Activated CD8-positive, alpha-beta memory T cell treated with anti-CD3 and anti-CD28 coated beads, Interleukin-2, amount 10 ng/mL, durations not matched to agents 7 days and 5 days (primary cell): ENCODE measurements around the gene KCNAB2. TPM values are rescaled to one million over a fixed set of nuclear protein-coding genes. Genes with fewer than 3 reads are reported as not detected.
"Not testable (repeated sequence)": the region's sequence is repeated elsewhere in the genome, so short reads cannot be mapped to it uniquely, and the experiment has no call there.

Source experiments
- ATAC-seq: fragments of 150-1000 bp; cut with Tn5 transposase; one replicate; pipeline ENCODE4 v1.10.0; 2021; ENCODE audit warnings: moderate library complexity
- CTCF ChIA-PET: fragments of 350-600 bp; sonication (Branson Sonifier 250); formaldehyde crosslinking; loops from one replicate; lab custom pipeline; 2021; ENCODE audit warnings: antibody characterized with exemption; lab: Charles Lee
- DNase-seq: peaks from one replicate; pipeline ENCODE4 v3.0.0-alpha.2; 2020
- H3K27ac Mint-ChIP-seq: one replicate; pipeline ENCODE4 v1.8.0; 2021; ENCODE audit warnings: mild to moderate bottlenecking, mixed read lengths
- H3K27me3 Mint-ChIP-seq: one replicate; pipeline ENCODE4 v1.8.0; 2021; ENCODE audit warnings: mixed read lengths
- H3K36me3 Mint-ChIP-seq: one replicate; pipeline ENCODE4 v1.8.0; 2021; ENCODE audit warnings: mild to moderate bottlenecking, mixed read lengths
- H3K4me1 Mint-ChIP-seq: one replicate; pipeline ENCODE4 v1.8.0; 2021; ENCODE audit warnings: mixed read lengths
- H3K4me3 Mint-ChIP-seq: one replicate; pipeline ENCODE4 v1.8.0; 2021; ENCODE audit warnings: mild to moderate bottlenecking, moderate library complexity, mixed read lengths
- H3K9me3 Mint-ChIP-seq: one replicate; pipeline ENCODE4 v1.8.0; 2022; ENCODE audit warnings: low read depth, mixed read lengths
- total RNA-seq, 2 experiments: library from RNA; stranded (reverse); gene quantifications; one replicate each; pipeline ENCODE4 v1.2.3, GENCODE V29; 2021

The KCNAB2 gene
- total RNA-seq, 2 experiments from 2014 or later, result 248 to 368 TPM

GRCh38 chr1:6075748-6076147 is 30.1 kb downstream of the KCNAB2 start:
- no peaks in the 10 kb centered on the region for H3K9me3 Mint-ChIP-seq
- H3K4me1 Mint-ChIP-seq, result no peaks in the 10 kb centered on the region
- H3K27me3 Mint-ChIP-seq, result no peaks in the 10 kb centered on the region
- no peak overlapping the region for H3K4me3 Mint-ChIP-seq
- CTCF ChIA-PET, result interaction anchor here (1.1 kb wide), 1 partner anchor 565 kb away, joined by 3 read pairs; no protein-coding TSS in a partner anchor
- no peak overlapping the region for H3K27ac Mint-ChIP-seq
- DNase-seq, result no peak
- H3K36me3 Mint-ChIP-seq, result peaks cover 37% of the 10 kb centered on the region
- ATAC-seq, result no peak

- H3K27me3 Mint-ChIP-seq, H3K9me3 Mint-ChIP-seq, H3K27ac Mint-ChIP-seq, H3K4me1 Mint-ChIP-seq, DNase-seq, H3K4me3 Mint-ChIP-seq, ATAC-seq, CTCF ChIA-PET: not testable (repeated sequence)
- H3K36me3 Mint-ChIP-seq, result peaks cover 42% of the 10 kb centered on the region
Measured at GRCh38 chr1:6077061-6077460, 31.4 kb downstream of the KCNAB2 start.

- no peak overlapping the region for H3K27ac Mint-ChIP-seq
- no peak overlapping the region for H3K4me3 Mint-ChIP-seq
- CTCF ChIA-PET, result no interaction called here
- H3K9me3 Mint-ChIP-seq, result no peaks in the 10 kb centered on the region
- no peak for ATAC-seq
- H3K4me1 Mint-ChIP-seq, result no peaks in the 10 kb centered on the region
- DNase-seq, result no peak
- no peaks in the 10 kb centered on the region for H3K27me3 Mint-ChIP-seq
- peaks cover 44% of the 10 kb centered on the region for H3K36me3 Mint-ChIP-seq
Measured at GRCh38 chr1:6077506-6077905, 31.8 kb downstream of the KCNAB2 start.

- Mint-ChIP-seq H3K4me3 (no peak overlapping the region), H3K9me3 (no peaks in the 10 kb centered on the region), H3K4me1 (no peaks in the 10 kb centered on the region), H3K36me3 (peaks cover 44% of the 10 kb centered on the region), H3K27ac (no peak overlapping the region), H3K27me3 (no peaks in the 10 kb centered on the region)
- ATAC-seq (no peak), DNase-seq (no peak)
- CTCF ChIA-PET, result no interaction called here
Measured at GRCh38 chr1:6077919-6078318, 32.2 kb downstream of the KCNAB2 start.

- H3K4me3 Mint-ChIP-seq, result no peak overlapping the region
- CTCF ChIA-PET, result no interaction called here
- H3K27ac Mint-ChIP-seq, result no peak overlapping the region
- DNase-seq (no peak), ATAC-seq (no peak)
- H3K9me3 Mint-ChIP-seq, result no peaks in the 10 kb centered on the region
- H3K36me3 Mint-ChIP-seq, result peaks cover 43% of the 10 kb centered on the region
- H3K4me1 Mint-ChIP-seq, result no peaks in the 10 kb centered on the region
- H3K27me3 Mint-ChIP-seq, result no peaks in the 10 kb centered on the region
Measured at GRCh38 chr1:6080469-6080868, 34.8 kb downstream of the KCNAB2 start.

- CTCF ChIA-PET, result no interaction called here
- H3K4me1 Mint-ChIP-seq, result no peaks in the 10 kb centered on the region
- ATAC-seq (no peak), DNase-seq (no peak)
- no peaks in the 10 kb centered on the region for H3K9me3 Mint-ChIP-seq
- no peak overlapping the region for H3K4me3 Mint-ChIP-seq
- peaks cover 44% of the 10 kb centered on the region for H3K36me3 Mint-ChIP-seq
- H3K27ac Mint-ChIP-seq, result no peak overlapping the region
- no peaks in the 10 kb centered on the region for H3K27me3 Mint-ChIP-seq
Measured at GRCh38 chr1:6081901-6082300, 36.2 kb downstream of the KCNAB2 start.

- no peaks in the 10 kb centered on the region for H3K27me3 Mint-ChIP-seq
- CTCF ChIA-PET, result no interaction called here
Measured at GRCh38 chr1:6082430-6082971, 36.8 kb downstream of the KCNAB2 start.

GRCh38 chr1:6083385-6083784 is 37.7 kb downstream of the KCNAB2 start:
- Mint-ChIP-seq H3K4me1 (no peaks in the 10 kb centered on the region), H3K27me3 (no peaks in the 10 kb centered on the region), H3K4me3 (no peak overlapping the region), H3K36me3 (peaks cover 37% of the 10 kb centered on the region), H3K9me3 (no peaks in the 10 kb centered on the region), H3K27ac (no peak overlapping the region)
- ATAC-seq (no peak), DNase-seq (no peak)
- CTCF ChIA-PET, result no interaction called here

More at GRCh38 chr1:6082430-6082971, 36.8 kb downstream of the KCNAB2 start:
- H3K4me1 Mint-ChIP-seq, result no peaks in the 10 kb centered on the region
- H3K4me3 Mint-ChIP-seq, result no peak overlapping the region
- no peaks in the 10 kb centered on the region for H3K9me3 Mint-ChIP-seq
- no peak for DNase-seq
- H3K36me3 Mint-ChIP-seq, result peaks cover 38% of the 10 kb centered on the region
- no peak overlapping the region for H3K27ac Mint-ChIP-seq
- no peak for ATAC-seq

GRCh38 chr1:6083801-6084446 is 38.2 kb downstream of the KCNAB2 start:
- ATAC-seq, result no peak
- CTCF ChIA-PET, result no interaction called here
- Mint-ChIP-seq H3K27ac (no peak overlapping the region), H3K27me3 (no peaks in the 10 kb centered on the region), H3K36me3 (peaks cover 35% of the 10 kb centered on the region), H3K4me3 (no peak overlapping the region), H3K9me3 (no peaks in the 10 kb centered on the region), H3K4me1 (no peaks in the 10 kb centered on the region)
- DNase-seq, result no peak

- peaks cover 29% of the 10 kb centered on the region for H3K36me3 Mint-ChIP-seq
- ATAC-seq, result no peak
- H3K4me1 Mint-ChIP-seq, result no peaks in the 10 kb centered on the region
- H3K4me3 Mint-ChIP-seq, result no peak overlapping the region
- no peaks in the 10 kb centered on the region for H3K27me3 Mint-ChIP-seq
- DNase-seq, result no peak
- CTCF ChIA-PET, result interaction anchor here (0.6 kb wide), 1 partner anchor 95 kb away, joined by 3 read pairs; no protein-coding TSS in a partner anchor
- no peak overlapping the region for H3K27ac Mint-ChIP-seq
- H3K9me3 Mint-ChIP-seq, result no peaks in the 10 kb centered on the region
Measured at GRCh38 chr1:6084781-6085495, 39.2 kb downstream of the KCNAB2 start.

GRCh38 chr1:6085666-6086065 is 40.0 kb downstream of the KCNAB2 start:
- H3K9me3 Mint-ChIP-seq, result no peaks in the 10 kb centered on the region
- H3K4me3 Mint-ChIP-seq, result no peak overlapping the region
- CTCF ChIA-PET, result no interaction called here
- no peak overlapping the region for H3K27ac Mint-ChIP-seq
- H3K4me1 Mint-ChIP-seq, result no peaks in the 10 kb centered on the region
- H3K27me3 Mint-ChIP-seq, result no peaks in the 10 kb centered on the region
- DNase-seq, result no peak
- ATAC-seq, result no peak
- peaks cover 27% of the 10 kb centered on the region for H3K36me3 Mint-ChIP-seq

- CTCF ChIA-PET, result no interaction called here
- no peaks in the 10 kb centered on the region for H3K27me3 Mint-ChIP-seq
- ATAC-seq, result no peak
- no peaks in the 10 kb centered on the region for H3K4me1 Mint-ChIP-seq
- H3K9me3 Mint-ChIP-seq, result no peaks in the 10 kb centered on the region
- H3K4me3 Mint-ChIP-seq, result no peak overlapping the region
- peaks cover 27% of the 10 kb centered on the region for H3K36me3 Mint-ChIP-seq
- DNase-seq, result no peak
- no peak overlapping the region for H3K27ac Mint-ChIP-seq
Measured at GRCh38 chr1:6086358-6086757, 40.7 kb downstream of the KCNAB2 start.

GRCh38 chr1:6086762-6087376 is 41.2 kb downstream of the KCNAB2 start:
- no peak overlapping the region for H3K4me3 Mint-ChIP-seq
- ATAC-seq (no peak), DNase-seq (no peak)
- CTCF ChIA-PET, result no interaction called here
- peaks cover 25% of the 10 kb centered on the region for H3K36me3 Mint-ChIP-seq
- no peaks in the 10 kb centered on the region for H3K9me3 Mint-ChIP-seq
- H3K27me3 Mint-ChIP-seq, result no peaks in the 10 kb centered on the region
- H3K27ac Mint-ChIP-seq, result peak overlapping the region; percentile 32
- no peaks in the 10 kb centered on the region for H3K4me1 Mint-ChIP-seq
